PC-3 (cell line): Measurements from ENCODE around the gene RHBG. TPM values are rescaled to one million over a fixed set of nuclear protein-coding genes. Genes with fewer than 3 reads are reported as not detected.

Source experiments
- ATAC-seq: fragments of 200-7000 bp; cut with Tn5 transposase; 2 replicates; pipeline ENCODE4 v1.9.1; 2020; ENCODE audit warnings: mild to moderate bottlenecking, moderate library complexity
- BruUV-seq: library from RNA; stranded (reverse); fragments of 400-500 nt; replicated peaks from 2 replicates; lab custom pipeline; 2021; lab: Mats Ljungman, UMichigan
- CTCF ChIA-PET: fragments of 300-600 bp; sonication (Branson Sonifier 250); formaldehyde crosslinking; loops from one replicate; lab custom pipeline; 2022; ENCODE audit warnings: antibody characterized with exemption; lab: Charles Lee
- POLR2A ChIA-PET: fragments of 300-600 bp; sonication (Branson Sonifier 250); formaldehyde crosslinking; loops from one replicate; lab custom pipeline; 2022; ENCODE audit warnings: antibody characterized with exemption; ENCODE audit not compliant: unreplicated experiment; lab: Charles Lee
- DNase-seq: peaks from one replicate; pipeline ENCODE4 v3.0.0-alpha.2; 2015
- H2AFZ ChIP-seq: fragments of 300-600 bp; sonication (generic); 2 replicates; pipeline ENCODE4 v1.6.0; 2016; ENCODE audit warnings: antibody characterized with exemption, low read length
- H3F3A ChIP-seq: fragments of 300-600 bp; sonication (generic); one replicate; pipeline ENCODE4 v1.6.0; 2017; ENCODE audit warnings: antibody characterized with exemption, low read length, control low read depth, mild to moderate bottlenecking; ENCODE audit not compliant: unreplicated experiment
- H3K27ac ChIP-seq: fragments of 300-600 bp; sonication (generic); 2 replicates; pipeline ENCODE4 v1.5.1; 2016; ENCODE audit warnings: mild to moderate bottlenecking, low read length
- H3K27me3 ChIP-seq: fragments of 300-600 bp; sonication (generic); 2 replicates; pipeline ENCODE4 v1.6.1; 2016; ENCODE audit warnings: low read length, mixed read lengths
- H3K36me3 ChIP-seq: fragments of 300-600 bp; sonication (generic); 2 replicates; pipeline ENCODE4 v1.6.1; 2016; ENCODE audit warnings: low read depth, mixed run types, low read length, mixed read lengths
- H3K4me1 ChIP-seq: fragments of 300-600 bp; sonication (generic); 2 replicates; pipeline ENCODE4 v1.5.1; 2016; ENCODE audit warnings: low read length; ENCODE audit not compliant: insufficient read depth
- H3K4me2 ChIP-seq: fragments of 300-600 bp; sonication (generic); 2 replicates; pipeline ENCODE4 v1.6.0; 2016; ENCODE audit warnings: low read length
- H3K4me3 ChIP-seq: fragments of 300-600 bp; sonication (generic); 2 replicates; pipeline ENCODE4 v1.5.1; 2016; ENCODE audit warnings: mild to moderate bottlenecking, low read length, mixed read lengths
- H3K79me2 ChIP-seq: fragments of 300-600 bp; sonication (generic); 2 replicates; pipeline ENCODE4 v1.6.1; 2017; ENCODE audit warnings: low read length, mixed read lengths
- H3K9ac ChIP-seq: fragments of 300-600 bp; sonication (generic); 2 replicates; pipeline ENCODE4 v1.6.0; 2016; ENCODE audit warnings: mild to moderate bottlenecking, low read length
- H3K9me2 ChIP-seq: fragments of 300-600 bp; sonication (generic); replicated peaks from 2 replicates; pipeline ENCODE4 v1.6.1; 2016; ENCODE audit warnings: mixed run types, low read length, mixed read lengths
- H3K9me3 ChIP-seq: fragments of 300-600 bp; sonication (generic); 2 replicates; pipeline ENCODE4 v1.6.1; 2016; ENCODE audit warnings: low read length, mixed read lengths
- H4K20me1 ChIP-seq: fragments of 300-600 bp; sonication (generic); 2 replicates; pipeline ENCODE4 v1.6.1; 2016; ENCODE audit warnings: low read length, mixed read lengths
- CTCF ChIP-seq: fragments of 300-600 bp; sonication (generic); conservative IDR thresholded peaks from 2 replicates; pipeline ENCODE4 v1.5.1; 2017; ENCODE audit warnings: antibody characterized with exemption, low read depth, mild to moderate bottlenecking, low read length
- EZH2 ChIP-seq: fragments of 300-600 bp; sonication (generic); IDR thresholded peaks from one replicate; pipeline ENCODE4 v1.6.1; 2017; ENCODE audit warnings: antibody characterized with exemption, mild to moderate bottlenecking, low read length; ENCODE audit not compliant: unreplicated experiment
- EZH2phosphoT487 ChIP-seq: fragments of 300-600 bp; sonication (generic); IDR thresholded peaks from 2 replicates; pipeline ENCODE4 v1.6.1; 2018; ENCODE audit warnings: mild to moderate bottlenecking, antibody characterized with exemption, low read length, borderline replicate concordance
- intact Hi-C: fragments of 100-400 bp; cut with micrococcal nuclease; formaldehyde crosslinking; loops from 2 replicates; pipeline ENCODE4 v1.9.0; 2023
- total RNA-seq: library from RNA; depleted of rRNA; stranded (reverse); fragments of >200 nt; gene quantifications from 2 replicates; pipeline ENCODE4 v1.2.3, GENCODE V29; 2014

The RHBG gene
- total RNA-seq, 1 experiment from 2014 or later, result 0.26 TPM

GRCh38 chr1:156430866-156431265 is 61.9 kb downstream of the RHBG start:
- Histone ChIP-seq H3K36me3 (no peaks in the 10 kb centered on the region), H3K4me1 (no peaks in the 10 kb centered on the region), H3K4me2 (no peak overlapping the region), H3K4me3 (no peak overlapping the region), H3K27me3 (peaks cover 98% of the 10 kb centered on the region), H3K79me2 (no peaks in the 10 kb centered on the region), H2AFZ (no peak overlapping the region), H3K9me3 (no peaks in the 10 kb centered on the region), H4K20me1 (no peaks in the 10 kb centered on the region), H3K27ac (no peak overlapping the region), H3F3A (no peaks in the 10 kb centered on the region), H3K9me2 (no peaks in the 10 kb centered on the region), H3K9ac (no peak overlapping the region)
- ChIA-PET CTCF (interaction anchor here (0.6 to 0.7 kb wide), 3 partner anchors 45 to 409 kb away, joined by 7 to 15 read pairs (median 7); no protein-coding TSS in a partner anchor), POLR2A (no interaction called here)
- no peak for DNase-seq
- BruUV-seq, result no TSS peak
- intact Hi-C loops, result no loop called here
- TF ChIP-seq EZH2phosphoT487, result no peak
- no peak for TF ChIP-seq CTCF
- no peak for TF ChIP-seq EZH2
- ATAC-seq, result no peak

GRCh38 chr1:156431366-156431765 is 62.4 kb downstream of the RHBG start:
- DNase-seq, result no peak
- Histone ChIP-seq H3K9me2 (no peaks in the 10 kb centered on the region), H3K4me1 (no peaks in the 10 kb centered on the region), H3K79me2 (no peaks in the 10 kb centered on the region), H3K36me3 (no peaks in the 10 kb centered on the region), H3K4me3 (no peak overlapping the region), H3K9ac (no peak overlapping the region), H3K4me2 (no peak overlapping the region), H4K20me1 (no peaks in the 10 kb centered on the region), H2AFZ (no peak overlapping the region), H3K27ac (no peak overlapping the region), H3K9me3 (no peaks in the 10 kb centered on the region), H3F3A (no peaks in the 10 kb centered on the region), H3K27me3 (peaks cover 97% of the 10 kb centered on the region)
- TF ChIP-seq CTCF (no peak), EZH2phosphoT487 (no peak), EZH2 (no peak)
- no peak for ATAC-seq
- intact Hi-C loops, result no loop called here
- no TSS peak for BruUV-seq
- CTCF ChIA-PET, result interaction anchor here (0.6 to 0.7 kb wide), 2 partner anchors 23 to 49 kb away, joined by 4 to 15 read pairs; no protein-coding TSS in a partner anchor
- POLR2A ChIA-PET, result interaction anchor here (0.6 kb wide), 1 partner anchor 47 kb away, joined by 3 read pairs; no protein-coding TSS in a partner anchor
